IMR-90 (cell line): ENCODE measurements around the gene ANKRD13A. TPM values are rescaled to one million over a fixed set of nuclear protein-coding genes. Genes with fewer than 3 reads are reported as not detected.
A peak's percentile ranks its signal among the peaks of the same experiment; 100 is the strongest.

Experiments used
- ATAC-seq: fragments of 200-7000 bp; cut with Tn5 transposase; 2 replicates; pipeline ENCODE4 v1.9.1; 2020; ENCODE audit warnings: low read depth, mild to moderate bottlenecking, moderate library complexity
- BruUV-seq: library from RNA; stranded (reverse); fragments of 400-500 nt; replicated peaks from 2 replicates; lab custom pipeline; 2021; lab: Mats Ljungman, UMichigan
- CTCF ChIA-PET: fragments of 300-600 bp; formaldehyde crosslinking; extraction: SDS; loops from one replicate; lab custom pipeline; 2021; ENCODE audit warnings: antibody characterized with exemption; lab: Yijun Ruan, JAX
- POLR2A ChIA-PET: fragments of 300-600 bp; sonication (Branson Sonifier 250); formaldehyde crosslinking; loops from one replicate; lab custom pipeline; 2022; ENCODE audit warnings: antibody characterized with exemption; ENCODE audit not compliant: unreplicated experiment; lab: Charles Lee
- DNase-seq: peaks from one replicate; pipeline ENCODE4 v3.0.0; 2013
- H2AFZ ChIP-seq: replicated peaks from 2 replicates; pipeline ENCODE3; 2013; ENCODE audit warnings: low read length, mild to moderate bottlenecking; ENCODE audit not compliant: poor library complexity
- H2AK5ac ChIP-seq: 2 replicates; pipeline ENCODE4 v1.6.1; 2013; ENCODE audit warnings: low read depth, low read length, inconsistent platforms
- H2AK9ac ChIP-seq: replicated peaks from 2 replicates; pipeline ENCODE3; 2013; ENCODE audit warnings: mild to moderate bottlenecking, low read depth, low read length, moderate library complexity; ENCODE audit not compliant: poor library complexity
- H2BK120ac ChIP-seq: 2 replicates; pipeline ENCODE4 v1.6.1; 2013; ENCODE audit warnings: low read depth, low read length, inconsistent platforms
- H2BK15ac ChIP-seq: 3 replicates; pipeline ENCODE4 v1.6.1; 2013; ENCODE audit warnings: low read depth, low read length, inconsistent platforms
- H2BK20ac ChIP-seq: 2 replicates; pipeline ENCODE4 v1.6.1; 2013; ENCODE audit warnings: low read depth, mild to moderate bottlenecking, inconsistent platforms, low read length, moderate library complexity
- H2BK5ac ChIP-seq: 2 replicates; pipeline ENCODE4 v1.6.1; 2013; ENCODE audit warnings: mild to moderate bottlenecking, low read depth, low read length, inconsistent platforms; ENCODE audit not compliant: poor library complexity, severe bottlenecking
- H3K14ac ChIP-seq: replicated peaks from 2 replicates; pipeline ENCODE4 v1.6.1; 2013; ENCODE audit warnings: low read depth, low read length, inconsistent platforms
- H3K18ac ChIP-seq: 2 replicates; pipeline ENCODE4 v1.6.1; 2013; ENCODE audit warnings: low read depth, low read length, control low read depth
- H3K23ac ChIP-seq: 2 replicates; pipeline ENCODE4 v1.6.1; 2013; ENCODE audit warnings: low read depth, low read length, inconsistent platforms
- H3K27ac ChIP-seq: 2 replicates; pipeline ENCODE4 v1.5.1; 2013; ENCODE audit warnings: mild to moderate bottlenecking, control low read depth, low read length; ENCODE audit not compliant: insufficient read depth
- H3K27me3 ChIP-seq: 2 replicates; pipeline ENCODE4 v1.6.1; 2013; ENCODE audit warnings: low read length; ENCODE audit not compliant: control insufficient read depth, insufficient read depth
- H3K36me3 ChIP-seq: 2 replicates; pipeline ENCODE4 v1.6.1; 2013; ENCODE audit warnings: low read length, mixed read lengths; ENCODE audit not compliant: control insufficient read depth, insufficient read depth
- H3K4ac ChIP-seq: 2 replicates; pipeline ENCODE4 v1.6.1; 2013; ENCODE audit warnings: low read depth, low read length, inconsistent platforms
- H3K4me1 ChIP-seq: 2 replicates; pipeline ENCODE4 v1.6.1; 2013; ENCODE audit warnings: low read length, mixed read lengths; ENCODE audit not compliant: control insufficient read depth, insufficient read depth
- H3K4me2 ChIP-seq: 2 replicates; pipeline ENCODE4 v1.6.1; 2013; ENCODE audit warnings: low read depth, mild to moderate bottlenecking, control low read depth, low read length, moderate library complexity
- H3K4me3 ChIP-seq: 2 replicates; pipeline ENCODE4 v1.5.1; 2013; ENCODE audit warnings: low read depth, mild to moderate bottlenecking, control low read depth, low read length, moderate library complexity; ENCODE audit not compliant: insufficient read depth
- H3K56ac ChIP-seq: 2 replicates; pipeline ENCODE4 v1.6.1; 2013; ENCODE audit warnings: low read length, inconsistent platforms; ENCODE audit not compliant: insufficient read depth; ENCODE audit errors: extremely low read depth
- H3K79me1 ChIP-seq, 2 experiments: 2 replicates each; pipeline ENCODE4 v1.6.1; 2013; ENCODE audit warnings: low read length in 2 of 2, inconsistent platforms in 1 of 2, low read depth in 1 of 2
- H3K9ac ChIP-seq: 2 replicates; pipeline ENCODE4 v1.6.1; 2013; ENCODE audit warnings: low read depth, low read length, control low read depth
- H3K9me1 ChIP-seq: 2 replicates; pipeline ENCODE4 v1.6.1; 2013; ENCODE audit warnings: low read length, inconsistent platforms; ENCODE audit not compliant: insufficient read depth
- H3K9me3 ChIP-seq: 2 replicates; pipeline ENCODE4 v1.6.1; 2013; ENCODE audit warnings: low read length; ENCODE audit not compliant: control insufficient read depth, insufficient read depth
- H4K20me1 ChIP-seq: 2 replicates; pipeline ENCODE4 v1.6.1; 2013; ENCODE audit warnings: low read length, inconsistent platforms; ENCODE audit not compliant: insufficient read depth
- H4K5ac ChIP-seq: 2 replicates; pipeline ENCODE4 v1.6.1; 2013; ENCODE audit warnings: mild to moderate bottlenecking, low read depth, low read length, control low read depth
- H4K8ac ChIP-seq, 2 experiments: 2 replicates each; pipeline ENCODE4 v1.6.1; 2013; ENCODE audit warnings: low read depth in 2 of 2, low read length in 2 of 2, control low read depth in 1 of 2, inconsistent platforms in 1 of 2
- H4K91ac ChIP-seq: 2 replicates; pipeline ENCODE4 v1.6.1; 2013; ENCODE audit warnings: low read depth, low read length, inconsistent platforms; ENCODE audit not compliant: insufficient read depth
- BHLHE40 ChIP-seq: fragments of 150-350 bp; IDR thresholded peaks from 2 replicates; pipeline ENCODE4 v1.6.1; 2016; ENCODE audit warnings: mild to moderate bottlenecking, low read depth, low read length
- CEBPB ChIP-seq: IDR thresholded peaks from 2 replicates; pipeline ENCODE4 v1.6.1; 2012; ENCODE audit warnings: low read depth, low read length, improper control_type of control experiment
- CHD1 ChIP-seq: IDR thresholded peaks from 2 replicates; pipeline ENCODE4 v1.6.1; 2012; ENCODE audit warnings: low read depth, low read length, improper control_type of control experiment
- FOS ChIP-seq: fragments of 150-350 bp; IDR thresholded peaks from 2 replicates; pipeline ENCODE4 v1.6.1; 2016; ENCODE audit warnings: low read depth, low read length
- MAFK ChIP-seq: IDR thresholded peaks from 2 replicates; pipeline ENCODE4 v1.6.1; 2012; ENCODE audit warnings: low read depth, low read length, improper control_type of control experiment
- MAZ ChIP-seq: IDR thresholded peaks from 2 replicates; pipeline ENCODE4 v1.6.1; 2012; ENCODE audit warnings: low read depth, mild to moderate bottlenecking, low read length, improper control_type of control experiment, moderate library complexity, borderline replicate concordance
- MXI1 ChIP-seq: IDR thresholded peaks from 2 replicates; pipeline ENCODE4 v1.6.1; 2012; ENCODE audit warnings: low read depth, mild to moderate bottlenecking, low read length, moderate library complexity, borderline replicate concordance
- POLR2A ChIP-seq: IDR thresholded peaks from 2 replicates; pipeline ENCODE4 v1.6.1; 2012; ENCODE audit warnings: mild to moderate bottlenecking, low read depth, low read length
- RAD21 ChIP-seq: IDR thresholded peaks from 2 replicates; pipeline ENCODE4 v1.6.1; 2012; ENCODE audit warnings: low read length, improper control_type of control experiment
- RCOR1 ChIP-seq: IDR thresholded peaks from 2 replicates; pipeline ENCODE4 v1.6.1; 2012; ENCODE audit warnings: mild to moderate bottlenecking, low read length, improper control_type of control experiment; ENCODE audit not compliant: insufficient replicate concordance
- RFX5 ChIP-seq: IDR thresholded peaks from 2 replicates; pipeline ENCODE4 v1.8.0; 2012; ENCODE audit warnings: low read depth, mild to moderate bottlenecking, low read length, moderate library complexity
- SMC3 ChIP-seq: fragments of 150-350 bp; IDR thresholded peaks from 2 replicates; pipeline ENCODE4 v1.6.1; 2016; ENCODE audit warnings: low read depth, mild to moderate bottlenecking, antibody characterized with exemption, low read length, moderate library complexity
- WGBS, 2 experiments: methylation state at CpG; one replicate each; pipeline versions ENCODE4 v1.1.5 to v1.1.7; 2013; ENCODE audit warnings: missing lambda C conversion rate in 2 of 2; ENCODE audit not compliant: insufficient read length in 1 of 2; ENCODE audit errors: extremely low coverage in 2 of 2; 5-methylcytosine and 5-hydroxymethylcytosine counted together
- dilution Hi-C: fragments of 300-500 bp; cut with HindIII; formaldehyde crosslinking; loops from one replicate; pipeline ENCODE4 v1.14.3; 2018; ENCODE audit warnings: low sequenced_read_pairs; ENCODE audit not compliant: unreplicated experiment
- in situ Hi-C: fragments of 300-500 bp; cut with MboI; formaldehyde crosslinking; loops from 3 replicates; pipeline ENCODE4 v1.14.3; 2019; ENCODE audit warnings: low sequenced_read_pairs, inconsistent platforms, mixed read lengths
- intact Hi-C: fragments of 100-400 bp; cut with micrococcal nuclease; formaldehyde crosslinking; loops from 2 replicates; pipeline ENCODE4 v1.10.0; 2022
- polyA plus RNA-seq, 3 experiments: library from polyadenylated mRNA; depleted of rRNA; stranded (reverse); fragments of >200 nt; gene quantifications; 2 replicates each; pipeline ENCODE4 v1.2.3, GENCODE V29; 2012; ENCODE audit warnings: low replicate concordance in 1 of 3
- total RNA-seq: library from RNA; depleted of rRNA; stranded (reverse); fragments of >200 nt; gene quantifications from 2 replicates; pipeline ENCODE4 v1.2.3, GENCODE V29; 2012
- TF ChIP-seq, protein P1 (sequence below): conservative IDR thresholded peaks from 2 replicates; pipeline ENCODE4 v1.5.1; 2012; ENCODE audit warnings: mild to moderate bottlenecking, low read depth, low read length, improper control_type of control experiment
- TF ChIP-seq, protein P2 (sequence below): fragments of 150-350 bp; IDR thresholded peaks from 2 replicates; pipeline ENCODE4 v1.6.1; 2017; ENCODE audit warnings: mild to moderate bottlenecking, antibody characterized with exemption, low read length, low read depth
- TF ChIP-seq, protein P3 (sequence below): fragments of 150-350 bp; IDR thresholded peaks from 2 replicates; pipeline ENCODE4 v1.6.1; 2016; ENCODE audit warnings: low read depth, mild to moderate bottlenecking, low read length, moderate library complexity, borderline replicate concordance

Gene ANKRD13A
- total and polyA plus RNA-seq, 2 of the 4 experiments (the other 2 are of a cell fraction): 299 to 449 TPM

DNA sequence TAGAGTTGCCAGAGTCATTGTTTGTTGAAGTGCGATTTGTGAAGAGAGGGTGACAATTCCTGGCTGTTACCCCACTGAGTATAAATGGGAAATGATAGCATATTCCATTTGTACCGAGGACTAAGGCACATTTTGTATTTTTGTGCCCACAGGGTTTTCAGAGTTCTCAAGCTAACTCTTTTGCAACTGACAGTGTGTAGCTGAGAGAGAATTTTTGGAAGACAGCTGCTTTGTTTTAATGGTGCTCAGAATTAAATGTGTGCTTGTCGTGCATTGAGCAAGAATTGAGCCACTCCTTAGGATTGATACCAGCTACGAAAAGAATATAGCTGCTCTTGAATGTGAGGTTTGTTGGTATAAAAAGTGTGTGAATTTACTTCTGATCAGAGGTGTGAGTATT lies 21.7 kb downstream of the ANKRD13A start:
- Histone ChIP-seq H3K14ac (no peak overlapping the region), H2AK9ac (no peak overlapping the region), H4K20me1 (peaks cover 26% of the 10 kb centered on the region; the same call in 1 of the 2 replicates), H3K4ac (peak overlapping the region; percentile 7; the same call in 1 of the 2 replicates), H3K9me3 (no peaks in the 10 kb centered on the region), H4K91ac (no peak overlapping the region), H3K23ac (no peak overlapping the region), H3K56ac (no peak overlapping the region), H3K27me3 (no peaks in the 10 kb centered on the region), H3K4me3 (no peak overlapping the region), H2BK20ac (no peak overlapping the region), H3K79me1 (peaks cover 29 to 65% of the 10 kb centered on the region in 2 experiments), H2AFZ (no peak overlapping the region), H2AK5ac (no peak overlapping the region), H3K27ac (no peak overlapping the region), H3K36me3 (peaks cover 47% of the 10 kb centered on the region), H3K9me1 (peaks cover 15% of the 10 kb centered on the region), H3K18ac (no peak overlapping the region; the same call in 1 of the 2 replicates), H3K9ac (no peak overlapping the region), H4K8ac (0 out of 4 replicates have a peak overlapping the region, but pooled peaks of 1 of the 2 experiments have one; percentile 11), H2BK15ac (no peak overlapping the region), H4K5ac (no peak overlapping the region), H2BK120ac (no peak overlapping the region), H3K4me2 (no peak overlapping the region), H2BK5ac (peak overlapping the region; percentile 55), H3K4me1 (peaks cover 18% of the 10 kb centered on the region)
- TF ChIP-seq MAZ (no peak), MAFK (no peak), MXI1 (no peak), RAD21 (no peak), RCOR1 (no peak), SMC3 (no peak), CHD1 (no peak), FOS (no peak), POLR2A (no peak), CEBPB (no peak), RFX5 (no peak), BHLHE40 (no peak)
- TF ChIP-seq, protein P1, sequence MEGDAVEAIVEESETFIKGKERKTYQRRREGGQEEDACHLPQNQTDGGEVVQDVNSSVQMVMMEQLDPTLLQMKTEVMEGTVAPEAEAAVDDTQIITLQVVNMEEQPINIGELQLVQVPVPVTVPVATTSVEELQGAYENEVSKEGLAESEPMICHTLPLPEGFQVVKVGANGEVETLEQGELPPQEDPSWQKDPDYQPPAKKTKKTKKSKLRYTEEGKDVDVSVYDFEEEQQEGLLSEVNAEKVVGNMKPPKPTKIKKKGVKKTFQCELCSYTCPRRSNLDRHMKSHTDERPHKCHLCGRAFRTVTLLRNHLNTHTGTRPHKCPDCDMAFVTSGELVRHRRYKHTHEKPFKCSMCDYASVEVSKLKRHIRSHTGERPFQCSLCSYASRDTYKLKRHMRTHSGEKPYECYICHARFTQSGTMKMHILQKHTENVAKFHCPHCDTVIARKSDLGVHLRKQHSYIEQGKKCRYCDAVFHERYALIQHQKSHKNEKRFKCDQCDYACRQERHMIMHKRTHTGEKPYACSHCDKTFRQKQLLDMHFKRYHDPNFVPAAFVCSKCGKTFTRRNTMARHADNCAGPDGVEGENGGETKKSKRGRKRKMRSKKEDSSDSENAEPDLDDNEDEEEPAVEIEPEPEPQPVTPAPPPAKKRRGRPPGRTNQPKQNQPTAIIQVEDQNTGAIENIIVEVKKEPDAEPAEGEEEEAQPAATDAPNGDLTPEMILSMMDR: no peak
- TF ChIP-seq, protein P2, sequence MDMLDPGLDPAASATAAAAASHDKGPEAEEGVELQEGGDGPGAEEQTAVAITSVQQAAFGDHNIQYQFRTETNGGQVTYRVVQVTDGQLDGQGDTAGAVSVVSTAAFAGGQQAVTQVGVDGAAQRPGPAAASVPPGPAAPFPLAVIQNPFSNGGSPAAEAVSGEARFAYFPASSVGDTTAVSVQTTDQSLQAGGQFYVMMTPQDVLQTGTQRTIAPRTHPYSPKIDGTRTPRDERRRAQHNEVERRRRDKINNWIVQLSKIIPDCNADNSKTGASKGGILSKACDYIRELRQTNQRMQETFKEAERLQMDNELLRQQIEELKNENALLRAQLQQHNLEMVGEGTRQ: no peak
- TF ChIP-seq, protein P3, sequence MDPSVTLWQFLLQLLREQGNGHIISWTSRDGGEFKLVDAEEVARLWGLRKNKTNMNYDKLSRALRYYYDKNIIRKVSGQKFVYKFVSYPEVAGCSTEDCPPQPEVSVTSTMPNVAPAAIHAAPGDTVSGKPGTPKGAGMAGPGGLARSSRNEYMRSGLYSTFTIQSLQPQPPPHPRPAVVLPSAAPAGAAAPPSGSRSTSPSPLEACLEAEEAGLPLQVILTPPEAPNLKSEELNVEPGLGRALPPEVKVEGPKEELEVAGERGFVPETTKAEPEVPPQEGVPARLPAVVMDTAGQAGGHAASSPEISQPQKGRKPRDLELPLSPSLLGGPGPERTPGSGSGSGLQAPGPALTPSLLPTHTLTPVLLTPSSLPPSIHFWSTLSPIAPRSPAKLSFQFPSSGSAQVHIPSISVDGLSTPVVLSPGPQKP: no peak
- dilution Hi-C loops: no loop called here
- DNase-seq (no peak), ATAC-seq (no peak)
- in situ Hi-C loops: no loop called here
- CTCF ChIA-PET: no interaction called here
- 67% methylated on average over 1 of the region's 4 CpGs; no CpG with 5 or more reads in 1 of the 2 experiments for WGBS, 2 experiments
- BruUV-seq: no TSS peak
- POLR2A ChIA-PET: no interaction called here
- intact Hi-C loops: no loop called here
